ENCODE data around the gene LYZL4. TPM values are rescaled to one million over a fixed set of nuclear protein-coding genes. Genes with fewer than 3 reads are reported as not detected.

LYZL4 gene
- total RNA-seq, 1 experiment from 2014 or later = not detected

DNA sequence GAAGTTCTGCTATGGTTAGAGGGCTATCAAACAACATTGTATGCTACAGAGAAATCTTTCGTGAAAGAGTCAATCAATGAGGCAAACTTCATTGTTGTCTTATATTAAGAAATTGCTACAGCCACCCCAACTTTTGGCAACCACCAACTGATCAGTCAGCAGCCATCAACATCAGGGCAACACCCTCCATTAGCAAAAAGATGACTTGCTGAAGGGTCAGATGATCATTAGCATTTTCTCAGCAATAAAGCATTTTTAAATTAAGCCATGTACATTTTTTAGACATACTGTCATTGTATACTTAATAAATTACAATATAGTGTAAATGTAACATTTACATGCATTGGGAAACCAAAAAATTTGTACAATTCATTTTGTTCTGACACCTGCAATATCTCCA, 53.1 kb downstream of the LYZL4 start:
- CTCF ChIA-PET = no interaction called here
- ATAC-seq (no peak), DNase-seq (no peak)
- BruUV-seq (replicated peaks) = no TSS peak
- H3K4me1 ChIP-seq (ENCODE audit: insufficient read depth, low read length) = no peaks in the 10 kb centered on the region
- no peaks in the 10 kb centered on the region for H3K9me3 ChIP-seq (ENCODE audit: low read length)
- no peak for TF ChIP-seq EZH2phosphoT487 (IDR thresholded peaks at IDR 0.05; ENCODE audit: borderline replicate concordance, low read length)
- TF ChIP-seq EZH2 (IDR thresholded peaks at IDR 0.05; ENCODE audit: low read length, unreplicated experiment) = no peak
- TF ChIP-seq, protein P1, sequence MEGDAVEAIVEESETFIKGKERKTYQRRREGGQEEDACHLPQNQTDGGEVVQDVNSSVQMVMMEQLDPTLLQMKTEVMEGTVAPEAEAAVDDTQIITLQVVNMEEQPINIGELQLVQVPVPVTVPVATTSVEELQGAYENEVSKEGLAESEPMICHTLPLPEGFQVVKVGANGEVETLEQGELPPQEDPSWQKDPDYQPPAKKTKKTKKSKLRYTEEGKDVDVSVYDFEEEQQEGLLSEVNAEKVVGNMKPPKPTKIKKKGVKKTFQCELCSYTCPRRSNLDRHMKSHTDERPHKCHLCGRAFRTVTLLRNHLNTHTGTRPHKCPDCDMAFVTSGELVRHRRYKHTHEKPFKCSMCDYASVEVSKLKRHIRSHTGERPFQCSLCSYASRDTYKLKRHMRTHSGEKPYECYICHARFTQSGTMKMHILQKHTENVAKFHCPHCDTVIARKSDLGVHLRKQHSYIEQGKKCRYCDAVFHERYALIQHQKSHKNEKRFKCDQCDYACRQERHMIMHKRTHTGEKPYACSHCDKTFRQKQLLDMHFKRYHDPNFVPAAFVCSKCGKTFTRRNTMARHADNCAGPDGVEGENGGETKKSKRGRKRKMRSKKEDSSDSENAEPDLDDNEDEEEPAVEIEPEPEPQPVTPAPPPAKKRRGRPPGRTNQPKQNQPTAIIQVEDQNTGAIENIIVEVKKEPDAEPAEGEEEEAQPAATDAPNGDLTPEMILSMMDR (conservative IDR thresholded peaks at IDR 0.05; ENCODE audit: low read depth, low read length) = no peak
- H3K4me3 ChIP-seq (ENCODE audit: low read length) = no peak overlapping the region
- H3K9ac ChIP-seq (ENCODE audit: low read length) = no peak overlapping the region
- no peak overlapping the region for H3K27ac ChIP-seq (ENCODE audit: low read length)
- H3K9me2 ChIP-seq (replicated peaks; ENCODE audit: low read length) = no peaks in the 10 kb centered on the region
- no peak overlapping the region for H2AFZ ChIP-seq (ENCODE audit: low read length)
- no peaks in the 10 kb centered on the region for H3K36me3 ChIP-seq (ENCODE audit: low read depth, low read length)
- H3K79me2 ChIP-seq (ENCODE audit: low read length) = no peaks in the 10 kb centered on the region
- H3K4me2 ChIP-seq (ENCODE audit: low read length) = no peak overlapping the region
- no peaks in the 10 kb centered on the region for H4K20me1 ChIP-seq (ENCODE audit: low read length)
- H3F3A ChIP-seq (ENCODE audit: low read length, unreplicated experiment) = no peaks in the 10 kb centered on the region
- intact Hi-C loops (cut with micrococcal nuclease) = no loop called here
- POLR2A ChIA-PET (ENCODE audit: unreplicated experiment) = no interaction called here
- peaks cover 67% of the 10 kb centered on the region for H3K27me3 ChIP-seq (ENCODE audit: low read length)

DNA sequence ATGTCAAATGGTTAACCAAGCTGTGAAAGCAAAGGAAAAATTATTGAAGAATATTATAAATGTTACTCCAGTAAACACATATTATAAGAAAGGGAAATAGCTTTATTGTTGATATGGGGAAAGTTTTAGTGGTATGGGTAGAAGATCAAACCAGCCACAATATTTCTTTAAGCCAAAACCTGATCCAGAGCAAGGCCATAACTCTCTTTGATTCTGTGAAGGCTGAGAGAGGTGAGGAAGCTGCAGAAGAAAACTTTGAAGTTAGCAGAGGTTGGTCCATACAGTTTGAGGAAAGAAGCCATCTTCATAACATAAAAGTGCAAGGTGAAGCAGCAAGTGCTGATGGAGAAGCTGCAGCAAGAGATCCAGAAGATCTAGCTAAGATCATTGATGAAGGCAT, 54.8 kb downstream of the LYZL4 start:
- Histone ChIP-seq H3K36me3 (ENCODE audit: low read depth, low read length) (no peaks in the 10 kb centered on the region), H3K4me1 (ENCODE audit: insufficient read depth, low read length) (no peaks in the 10 kb centered on the region), H3K27ac (ENCODE audit: low read length) (no peak overlapping the region), H4K20me1 (ENCODE audit: low read length) (no peaks in the 10 kb centered on the region), H3K9ac (ENCODE audit: low read length) (no peak overlapping the region), H2AFZ (ENCODE audit: low read length) (no peak overlapping the region), H3K4me3 (ENCODE audit: low read length) (no peak overlapping the region), H3K9me3 (ENCODE audit: low read length) (no peaks in the 10 kb centered on the region), H3K27me3 (ENCODE audit: low read length) (peaks cover 78% of the 10 kb centered on the region), H3F3A (ENCODE audit: low read length, unreplicated experiment) (no peaks in the 10 kb centered on the region), H3K4me2 (ENCODE audit: low read length) (no peak overlapping the region), H3K9me2 (replicated peaks; ENCODE audit: low read length) (no peaks in the 10 kb centered on the region), H3K79me2 (ENCODE audit: low read length) (no peaks in the 10 kb centered on the region)
- intact Hi-C loops (cut with micrococcal nuclease) = no loop called here
- ATAC-seq (no peak), DNase-seq (no peak)
- CTCF ChIA-PET = no interaction called here
- POLR2A ChIA-PET (ENCODE audit: unreplicated experiment) = no interaction called here
- BruUV-seq (replicated peaks) = no TSS peak
- TF ChIP-seq EZH2 (IDR thresholded peaks at IDR 0.05; ENCODE audit: low read length, unreplicated experiment) = no peak
- TF ChIP-seq, protein P1 (conservative IDR thresholded peaks at IDR 0.05; ENCODE audit: low read depth, low read length) = no peak
- TF ChIP-seq EZH2phosphoT487 (IDR thresholded peaks at IDR 0.05; ENCODE audit: borderline replicate concordance, low read length) = no peak

DNA sequence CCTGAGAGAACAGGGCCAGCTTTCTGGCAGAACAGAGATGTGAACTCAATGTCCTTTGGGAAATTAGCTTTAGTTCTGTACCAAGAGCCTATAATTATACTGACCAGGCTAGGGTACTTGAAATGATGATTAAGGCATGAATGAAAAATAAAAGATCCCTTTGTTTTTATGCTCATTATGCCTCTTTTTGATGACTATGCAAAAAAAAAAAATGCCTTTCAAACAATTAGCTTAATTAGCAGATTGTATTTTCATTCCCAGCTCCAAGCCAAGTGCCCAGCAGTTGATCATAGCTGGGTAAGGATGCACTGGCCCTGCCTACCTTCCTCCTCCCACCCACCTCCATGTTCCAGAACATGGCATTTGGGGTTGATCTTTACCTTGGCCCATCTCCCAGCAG, 56.8 kb downstream of the LYZL4 start:
- intact Hi-C loops (cut with micrococcal nuclease) = no loop called here
- no TSS peak for BruUV-seq (replicated peaks)
- DNase-seq = no peak
- H3K9me3 ChIP-seq (ENCODE audit: low read length) = no peaks in the 10 kb centered on the region
- ATAC-seq = no peak
- H3K79me2 ChIP-seq (ENCODE audit: low read length) = no peaks in the 10 kb centered on the region
- H2AFZ ChIP-seq (ENCODE audit: low read length) = no peak overlapping the region
- no peaks in the 10 kb centered on the region for H4K20me1 ChIP-seq (ENCODE audit: low read length)
- H3K4me2 ChIP-seq (ENCODE audit: low read length) = no peak overlapping the region
- H3K9me2 ChIP-seq (replicated peaks; ENCODE audit: low read length) = no peaks in the 10 kb centered on the region
- H3K27me3 ChIP-seq (ENCODE audit: low read length) = peaks cover 84% of the 10 kb centered on the region
- no peaks in the 10 kb centered on the region for H3K4me1 ChIP-seq (ENCODE audit: insufficient read depth, low read length)
- no peak overlapping the region for H3K4me3 ChIP-seq (ENCODE audit: low read length)
- H3K9ac ChIP-seq (ENCODE audit: low read length) = no peak overlapping the region
- ChIA-PET CTCF (no interaction called here), POLR2A (ENCODE audit: unreplicated experiment) (no interaction called here)
- TF ChIP-seq EZH2 (IDR thresholded peaks at IDR 0.05; ENCODE audit: low read length, unreplicated experiment) (no peak), EZH2phosphoT487 (IDR thresholded peaks at IDR 0.05; ENCODE audit: borderline replicate concordance, low read length) (no peak)
- TF ChIP-seq, protein P1 (conservative IDR thresholded peaks at IDR 0.05; ENCODE audit: low read depth, low read length) = no peak
- no peak overlapping the region for H3K27ac ChIP-seq (ENCODE audit: low read length)
- no peaks in the 10 kb centered on the region for H3K36me3 ChIP-seq (ENCODE audit: low read depth, low read length)
- H3F3A ChIP-seq (ENCODE audit: low read length, unreplicated experiment) = no peaks in the 10 kb centered on the region
